ENCODE measurements around the gene THAP5. TPM values are rescaled to one million over a fixed set of nuclear protein-coding genes. Genes with fewer than 3 reads are reported as not detected.
"Not testable (repeated sequence)": the region's sequence is repeated elsewhere in the genome, so short reads cannot be mapped to it uniquely, and the experiment has no call there.

THAP5 gene
- total RNA-seq, 8 experiments from 2014 or later: 22.2 to 46.8 (median 29.4) TPM

DNA sequence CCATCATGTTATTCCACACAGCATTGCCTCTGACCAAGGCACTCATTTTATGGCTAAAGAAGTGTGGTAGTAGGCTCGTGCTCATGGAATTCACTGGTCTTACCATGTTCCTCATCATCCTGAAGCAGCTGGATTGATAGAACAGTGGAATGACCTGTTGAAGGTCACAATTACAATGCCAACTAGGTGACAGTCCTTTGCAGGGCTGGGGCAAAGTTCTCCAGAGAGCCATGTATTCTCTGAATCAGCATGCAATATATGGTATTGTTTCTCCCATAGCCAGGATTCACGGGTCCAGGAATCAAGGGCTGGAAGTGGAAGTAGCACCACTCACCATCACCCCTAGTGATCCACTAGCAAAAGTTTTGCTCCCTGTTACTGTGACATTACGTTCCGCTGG lies 30.8 kb downstream of the THAP5 start:
- in situ Hi-C loops (cut with MboI; ENCODE audit: low pct_unique_long_range_greater_than_20kb in 2 of 9, low sequenced_read_pairs in 9 of 9, unreplicated experiment in 9 of 9); H3K4me1 ChIP-seq (replicated peaks in 1 of 2); H3K4me3 ChIP-seq; ATAC-seq (replicated peaks in 6 of 8); H3K27ac ChIP-seq: not testable (repeated sequence)
- WGBS, 10 experiments: 50 to 100% (median 89%) methylated on average over 1 to 3 of the region's 4 CpGs; no CpG with 5 or more reads in 6 of the 10 experiments

DNA sequence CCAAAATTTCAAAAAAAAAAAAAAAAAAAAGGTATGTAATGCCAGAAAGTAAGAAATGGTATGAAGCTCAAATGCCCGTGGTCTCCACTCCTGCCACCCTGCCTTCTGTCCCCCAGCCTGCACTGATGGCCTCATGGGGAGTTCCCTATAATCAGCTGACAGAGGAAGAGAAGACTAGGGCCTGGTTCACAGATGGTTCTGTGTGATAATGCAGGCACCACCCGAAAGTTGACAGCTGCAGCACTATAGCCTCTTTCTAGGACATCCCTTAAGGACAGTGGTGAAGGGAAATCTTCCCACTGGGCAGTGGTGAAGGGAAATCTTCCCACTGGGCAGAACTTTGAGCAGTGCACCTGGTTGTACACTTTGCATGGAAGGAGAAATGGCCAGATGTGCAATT lies 31.3 kb downstream of the THAP5 start:
- H3K27ac ChIP-seq; H3K4me1 ChIP-seq (replicated peaks in 1 of 2); in situ Hi-C loops (cut with MboI; ENCODE audit: low pct_unique_long_range_greater_than_20kb in 2 of 9, low sequenced_read_pairs in 9 of 9, unreplicated experiment in 9 of 9); H3K4me3 ChIP-seq: not testable (repeated sequence)
- 0 to 94% (median 38%) methylated on average over 1 to 2 of the region's 2 CpGs; no CpG with 5 or more reads in 3 of the 10 experiments for WGBS, 10 experiments
- ATAC-seq (replicated peaks in 6 of 8): peak in 2 of 8 experiments; percentile 58 to 90

DNA sequence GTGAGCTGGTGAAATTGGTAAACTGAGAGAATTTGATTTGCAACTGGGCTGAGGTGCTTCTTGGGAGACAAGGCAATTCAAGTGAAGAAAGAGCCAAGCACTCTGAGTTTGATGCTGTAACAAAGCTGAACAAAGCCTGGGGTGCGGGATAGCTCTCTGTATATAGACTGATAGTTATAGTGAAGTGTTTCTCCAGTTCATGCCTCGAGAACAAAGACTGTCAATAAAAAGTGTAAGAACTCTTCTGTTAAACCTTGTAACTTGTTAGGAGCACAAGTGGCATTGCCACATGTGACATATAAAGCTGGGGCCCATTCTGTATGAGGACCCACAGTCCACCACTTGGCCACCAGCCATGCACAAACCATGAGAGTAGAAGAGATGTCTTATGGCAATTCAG lies 32.3 kb downstream of the THAP5 start:
- H3K27ac ChIP-seq: no peak overlapping the region
- H3K4me1 ChIP-seq (replicated peaks in 1 of 2): no peaks in the 10 kb centered on the region
- no peak overlapping the region for H3K4me3 ChIP-seq
- 50 to 94% (median 83%) methylated on average over 1 to 2 of the region's 2 CpGs; no CpG with 5 or more reads in 4 of the 10 experiments for WGBS, 10 experiments
- in situ Hi-C loops (cut with MboI; ENCODE audit: low pct_unique_long_range_greater_than_20kb in 2 of 9, low sequenced_read_pairs in 9 of 9, unreplicated experiment in 9 of 9): no loop called here
- ATAC-seq (replicated peaks in 6 of 8): no peak

DNA sequence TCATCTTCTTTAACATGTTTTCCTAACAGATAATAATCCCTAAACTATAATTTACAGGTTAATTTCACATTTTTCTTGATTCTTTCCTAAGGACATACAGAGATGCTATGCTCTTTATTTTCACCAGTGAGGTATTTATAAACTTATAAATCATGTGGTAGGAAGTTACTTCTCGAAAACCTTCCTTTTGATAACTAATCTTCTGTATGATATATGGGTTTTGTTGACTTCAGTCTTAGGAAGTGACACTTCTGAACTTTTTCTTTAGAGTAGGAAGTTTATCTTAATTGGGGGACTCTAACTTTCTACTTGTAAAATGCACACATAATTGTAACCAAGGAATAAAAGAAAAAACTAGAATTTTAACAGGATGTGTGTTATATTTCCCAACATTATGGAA lies 33.8 kb downstream of the THAP5 start:
- H3K4me1 ChIP-seq (replicated peaks in 1 of 2): no peaks in the 10 kb centered on the region
- no peak overlapping the region for H3K27ac ChIP-seq
- WGBS, 10 experiments: 25 to 100% (median 67%) methylated on average over 1 of the region's 1 CpG; no CpG with 5 or more reads in 1 of the 10 experiments
- H3K4me3 ChIP-seq: no peak overlapping the region
- no peak for ATAC-seq (replicated peaks in 6 of 8)
- in situ Hi-C loops (cut with MboI; ENCODE audit: low pct_unique_long_range_greater_than_20kb in 2 of 9, low sequenced_read_pairs in 9 of 9, unreplicated experiment in 9 of 9): no loop called here

DNA sequence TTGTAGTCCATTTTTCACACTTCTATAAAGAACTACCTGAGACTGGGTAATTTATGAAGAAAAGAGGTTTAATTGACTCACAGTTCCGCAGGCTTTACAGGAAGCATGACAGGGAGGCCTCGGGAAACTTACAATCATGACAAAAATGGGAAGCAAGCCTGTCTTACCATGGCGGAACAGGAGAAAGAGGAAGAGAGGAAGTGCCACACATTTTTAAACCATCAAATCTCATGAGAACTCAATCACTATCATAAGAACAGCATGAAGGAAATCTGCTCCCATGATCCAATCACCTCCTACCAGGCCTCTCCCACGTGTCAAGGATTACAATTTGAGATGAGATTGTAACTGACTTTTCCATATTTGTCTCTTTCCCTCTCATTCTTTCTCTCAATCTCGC lies 34.2 kb downstream of the THAP5 start:
- WGBS, 10 experiments: 46 to 100% (median 76%) methylated on average over 2 to 5 of the region's 5 CpGs
- H3K27ac ChIP-seq: no peak overlapping the region
- no peak for ATAC-seq (replicated peaks in 6 of 8)
- in situ Hi-C loops (cut with MboI; ENCODE audit: low pct_unique_long_range_greater_than_20kb in 2 of 9, low sequenced_read_pairs in 9 of 9, unreplicated experiment in 9 of 9): no loop called here
- no peaks in the 10 kb centered on the region for H3K4me1 ChIP-seq (replicated peaks in 1 of 2)
- H3K4me3 ChIP-seq: no peak overlapping the region

DNA sequence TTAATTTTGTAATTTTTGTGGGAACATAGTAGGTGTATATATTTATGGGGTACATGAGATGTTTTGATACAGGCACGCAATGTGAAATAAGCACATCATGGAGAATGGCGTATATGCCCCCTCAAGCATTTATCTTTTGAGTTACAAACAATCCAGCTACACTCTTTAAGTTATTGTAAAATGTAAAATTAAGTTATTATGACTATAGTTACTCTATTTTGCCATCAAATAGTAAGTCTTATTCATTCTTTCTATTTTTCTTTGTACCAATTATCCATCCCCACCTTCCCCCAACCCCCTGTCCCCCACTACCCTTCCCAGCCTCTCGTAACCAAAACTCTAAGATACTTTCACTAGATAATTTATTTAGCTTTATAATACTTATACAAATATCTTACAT lies 35.8 kb downstream of the THAP5 start:
- in situ Hi-C loops (cut with MboI; ENCODE audit: low pct_unique_long_range_greater_than_20kb in 2 of 9, low sequenced_read_pairs in 9 of 9, unreplicated experiment in 9 of 9): no loop called here
- ATAC-seq (replicated peaks in 6 of 8): no peak
- 75 to 100% (median 94%) methylated on average over 1 to 3 of the region's 3 CpGs; no CpG with 5 or more reads in 1 of the 10 experiments for WGBS, 10 experiments
- Histone ChIP-seq H3K27ac (no peak overlapping the region), H3K4me3 (no peak overlapping the region), H3K4me1 (replicated peaks in 1 of 2) (no peaks in the 10 kb centered on the region)

DNA sequence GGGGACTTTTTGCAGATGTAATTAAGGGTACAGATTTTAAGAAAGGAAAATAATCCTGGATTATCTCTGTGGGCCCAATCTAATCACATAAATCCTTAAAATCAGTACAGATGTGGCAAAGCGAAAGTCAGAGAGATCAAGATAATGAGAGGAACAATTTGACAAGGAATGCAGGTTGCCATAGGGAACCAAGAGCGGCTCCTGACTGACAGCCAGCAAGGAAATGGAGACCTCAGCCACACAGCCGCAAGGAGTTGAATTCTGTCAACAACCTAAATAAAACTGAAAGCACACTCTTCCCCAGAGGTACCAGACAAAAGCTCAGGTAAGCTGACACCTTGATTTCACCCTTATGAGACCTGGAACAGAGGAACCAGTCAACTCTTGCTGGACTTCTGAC lies 40.2 kb downstream of the THAP5 start:
- peaks cover 4 to 12% of the 10 kb centered on the region in 2 donors for H3K4me1 ChIP-seq (replicated peaks in 1 of 2)
- WGBS, 10 experiments: 72 to 100% (median 90%) methylated on average over 1 to 3 of the region's 3 CpGs; no CpG with 5 or more reads in 3 of the 10 experiments
- no peak overlapping the region for H3K27ac ChIP-seq
- H3K4me3 ChIP-seq: no peak overlapping the region
- no peak for ATAC-seq (replicated peaks in 6 of 8)
- in situ Hi-C loops (cut with MboI; ENCODE audit: low pct_unique_long_range_greater_than_20kb in 2 of 9, low sequenced_read_pairs in 9 of 9, unreplicated experiment in 9 of 9): no loop called here

DNA sequence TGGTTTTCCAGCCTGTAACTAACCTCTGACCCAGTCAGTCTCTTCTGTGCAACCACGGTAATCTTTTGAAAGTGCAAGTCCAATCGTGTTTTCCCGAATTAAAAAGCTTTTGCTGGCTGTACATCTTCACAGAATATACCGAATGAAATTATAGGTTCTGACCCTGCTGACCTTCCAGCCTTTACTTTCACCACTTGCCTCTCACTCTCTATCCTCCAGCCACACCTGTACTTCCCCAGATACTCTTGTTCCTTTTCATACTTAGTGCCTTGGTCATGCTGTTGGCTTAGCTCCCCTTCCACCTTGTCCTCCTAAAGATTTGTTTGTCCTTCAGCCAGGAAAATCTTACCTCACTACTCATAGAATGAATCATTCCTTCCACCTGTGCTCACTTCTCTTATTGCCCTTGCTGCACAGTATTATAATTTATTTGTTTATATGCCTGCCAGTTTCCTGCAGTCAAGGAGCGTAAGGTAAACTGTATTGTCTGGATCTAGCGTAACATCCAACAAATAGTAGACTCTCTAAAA lies 41.3 kb downstream of the THAP5 start:
- Histone ChIP-seq H3K4me3 (no peak overlapping the region), H3K4me1 (replicated peaks in 1 of 2) (peaks cover 12 to 21% of the 10 kb centered on the region in 2 donors), H3K27ac (no peak overlapping the region)
- no peak for ATAC-seq (replicated peaks in 6 of 8)
- in situ Hi-C loops (cut with MboI; ENCODE audit: low pct_unique_long_range_greater_than_20kb in 2 of 9, low sequenced_read_pairs in 9 of 9, unreplicated experiment in 9 of 9): no loop called here
- WGBS, 10 experiments: 81 to 100% (median 97%) methylated on average over 3 to 6 of the region's 6 CpGs

DNA sequence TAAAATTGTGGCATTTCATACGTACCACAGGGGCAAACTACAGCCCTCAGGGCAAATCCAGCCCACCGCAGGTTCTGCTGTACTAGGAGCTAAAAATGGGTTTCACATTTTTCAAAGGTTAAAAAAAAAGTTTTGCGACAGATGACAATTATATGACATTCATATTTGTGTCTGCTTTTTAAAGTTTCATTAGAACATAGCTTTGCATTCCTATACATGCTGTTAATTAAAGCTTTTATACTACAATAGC lies 42.8 kb downstream of the THAP5 start:
- 0 to 40% (median 0%) methylated on average over 1 to 3 of the region's 3 CpGs; no CpG with 5 or more reads in 3 of the 10 experiments for WGBS, 10 experiments
- peaks cover 14 to 23% of the 10 kb centered on the region in 2 donors for H3K4me1 ChIP-seq (replicated peaks in 1 of 2)
- ATAC-seq (replicated peaks in 6 of 8): no peak
- H3K27ac ChIP-seq: peak overlapping the region; percentile 73 to 85
- in situ Hi-C loops (cut with MboI; ENCODE audit: low pct_unique_long_range_greater_than_20kb in 2 of 9, low sequenced_read_pairs in 9 of 9, unreplicated experiment in 9 of 9): no loop called here
- peak overlapping the region; percentile 57 to 86 (median 76) for H3K4me3 ChIP-seq

DNA sequence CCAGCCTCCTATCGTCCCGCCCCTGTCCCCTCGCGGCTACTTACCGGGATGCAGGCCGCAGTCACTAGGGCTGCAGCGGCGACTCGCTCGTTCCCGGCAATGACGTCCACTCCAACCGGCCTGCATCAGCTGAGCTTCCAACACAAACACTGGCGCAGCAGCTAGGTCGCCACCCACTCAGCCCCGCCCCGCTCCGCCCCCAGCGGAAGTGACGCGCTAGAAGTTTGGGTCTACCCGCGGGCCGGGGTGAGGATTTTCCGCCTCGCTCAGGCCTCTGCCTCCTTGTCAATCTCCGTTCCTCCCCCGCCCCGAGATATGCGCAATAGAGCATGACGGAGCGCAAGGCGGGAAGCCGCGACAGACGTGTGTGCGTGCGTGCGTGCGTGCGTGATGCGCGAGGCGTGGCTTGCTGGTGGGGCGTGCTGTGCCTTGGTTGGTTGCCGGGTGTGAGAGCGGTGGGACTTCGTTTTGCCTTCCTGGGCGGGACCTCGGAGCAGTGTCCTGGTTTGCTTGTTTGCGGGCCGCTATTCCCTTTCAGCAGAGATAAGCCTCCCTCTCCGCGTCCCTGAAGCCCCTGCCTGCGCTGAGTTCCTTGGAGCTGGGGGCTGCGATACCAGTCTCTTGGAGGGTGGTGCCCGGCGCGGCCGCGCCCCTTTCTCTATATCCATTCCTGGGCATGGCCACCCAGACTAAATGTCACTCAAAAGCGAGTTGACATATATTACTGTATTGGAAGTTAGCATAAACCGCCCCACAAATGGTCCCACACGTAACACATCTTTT lies 43.3 kb downstream of the THAP5 start, which contains the start of gene PNPLA8:
Gene PNPLA8 (minus strand): TSS at position 151 of the 783 bp plus-strand sequence. CDS start 10,644 bp downstream, outside the sequence.
- in situ Hi-C loops (cut with MboI; ENCODE audit: low pct_unique_long_range_greater_than_20kb in 2 of 9, low sequenced_read_pairs in 9 of 9, unreplicated experiment in 9 of 9): no loop called here
- Histone ChIP-seq H3K4me1 (replicated peaks in 1 of 2) (peaks cover 14 to 23% of the 10 kb centered on the region in 2 donors), H3K4me3 (peak within 1 kb of the TSS; percentile 57 to 86 (median 76)), H3K27ac (peak within 1 kb of the TSS; percentile 88 to 91)
- peak; percentile 84 to 93 (median 90) for ATAC-seq (replicated peaks in 6 of 8)
- WGBS, 10 experiments: 0 to 1% (median 0%) methylated on average over 2 to 20 of the region's 64 CpGs; no CpG with 5 or more reads in 4 of the 10 experiments

DNA sequence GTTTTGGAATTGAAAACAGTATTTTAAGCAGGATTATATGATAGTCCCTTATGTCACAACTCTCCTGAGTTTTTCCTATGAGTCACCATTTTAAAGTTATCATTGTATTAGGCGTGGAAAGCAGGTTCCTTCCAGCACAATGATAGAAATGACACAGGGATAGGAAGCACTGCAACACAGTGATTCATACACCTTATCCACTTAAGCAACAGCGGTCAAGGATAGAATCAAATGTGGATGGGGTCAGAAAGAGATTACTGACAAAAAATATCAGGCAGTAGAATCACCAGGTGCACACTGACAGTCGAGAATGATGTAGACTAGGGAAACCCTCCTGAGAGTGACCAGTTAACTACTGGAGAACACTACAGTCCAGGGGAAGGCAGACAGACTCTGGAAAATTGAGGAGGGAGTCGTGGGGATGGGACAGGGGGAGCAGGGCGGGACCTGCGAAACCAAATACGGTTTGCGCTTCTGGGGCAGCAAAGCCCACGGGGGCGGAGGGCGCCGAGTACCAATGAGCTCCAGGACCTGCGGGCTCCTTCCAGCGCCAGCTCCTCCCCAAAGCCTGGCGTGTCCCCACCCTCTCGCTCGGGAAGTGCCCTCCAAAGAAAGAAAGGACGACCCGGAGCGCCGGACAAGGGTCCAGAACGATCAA lies 44.0 kb downstream of the THAP5 start:
- peak; percentile 45 to 75 (median 52) for ATAC-seq (replicated peaks in 6 of 8)
- Histone ChIP-seq H3K27ac (peak overlapping the region; percentile 88 to 91), H3K4me3 (peak overlapping the region; percentile 57 to 86 (median 76)), H3K4me1 (replicated peaks in 1 of 2) (peaks cover 14 to 23% of the 10 kb centered on the region in 2 donors)
- in situ Hi-C loops (cut with MboI; ENCODE audit: low pct_unique_long_range_greater_than_20kb in 2 of 9, low sequenced_read_pairs in 9 of 9, unreplicated experiment in 9 of 9): no loop called here
- 0% methylated on average over 1 to 8 of the region's 22 CpGs; no CpG with 5 or more reads in 3 of the 10 experiments for WGBS, 10 experiments

DNA sequence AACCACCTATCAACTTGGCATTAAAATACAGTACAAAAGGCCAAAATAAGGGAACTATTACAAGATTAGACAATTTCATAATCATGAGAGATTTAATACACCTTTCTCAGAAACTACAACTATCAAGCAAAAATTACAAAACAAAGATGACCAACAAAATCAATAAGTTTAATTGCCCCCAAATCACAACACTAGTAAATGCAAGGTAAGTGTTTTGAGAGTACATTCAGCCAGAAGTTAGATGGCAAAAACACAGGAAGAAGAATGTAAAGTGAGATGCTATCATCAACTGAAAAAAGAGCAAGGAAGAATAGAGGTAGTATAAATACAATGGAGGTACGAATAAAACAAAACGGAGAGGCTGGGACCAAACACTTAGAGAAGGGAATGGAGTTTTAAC lies 46.7 kb downstream of the THAP5 start:
- WGBS, 10 experiments: 81 to 100% (median 89%) methylated on average over 1 to 2 of the region's 2 CpGs; no CpG with 5 or more reads in 2 of the 10 experiments
- in situ Hi-C loops (cut with MboI; ENCODE audit: low pct_unique_long_range_greater_than_20kb in 2 of 9, low sequenced_read_pairs in 9 of 9, unreplicated experiment in 9 of 9): no loop called here
- H3K4me1 ChIP-seq (replicated peaks in 1 of 2): peaks cover 14 to 23% of the 10 kb centered on the region in 2 donors
- no peak for ATAC-seq (replicated peaks in 6 of 8)
- H3K27ac ChIP-seq: no peak overlapping the region
- H3K4me3 ChIP-seq: no peak overlapping the region

DNA sequence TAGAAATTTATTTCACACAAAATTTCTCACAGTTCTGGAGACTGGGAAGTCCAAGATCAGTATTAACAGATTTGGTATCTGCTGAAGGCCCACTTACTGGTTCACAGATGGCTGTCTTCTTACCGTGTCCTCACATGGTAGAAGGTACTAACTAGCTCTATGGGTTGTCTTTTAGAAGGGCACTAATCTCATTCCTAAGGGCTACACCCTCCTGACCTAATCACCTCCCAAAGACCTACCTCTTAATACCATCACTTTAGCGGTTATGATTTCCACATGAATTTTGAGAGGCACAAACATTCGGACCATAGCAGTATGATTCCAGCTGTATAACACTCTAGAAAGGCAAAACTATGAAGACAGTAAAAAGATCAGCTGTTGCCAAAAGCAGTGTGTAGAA lies 51.6 kb downstream of the THAP5 start:
- H3K4me1 ChIP-seq (replicated peaks in 1 of 2): peaks cover 0 to 2% of the 10 kb centered on the region in 2 donors
- 86 to 100% (median 92%) methylated on average over 1 to 3 of the region's 3 CpGs; no CpG with 5 or more reads in 2 of the 10 experiments for WGBS, 10 experiments
- in situ Hi-C loops (cut with MboI; ENCODE audit: low pct_unique_long_range_greater_than_20kb in 2 of 9, low sequenced_read_pairs in 9 of 9, unreplicated experiment in 9 of 9): no loop called here
- ATAC-seq (replicated peaks in 6 of 8): no peak
- H3K4me3 ChIP-seq: no peak overlapping the region
- no peak overlapping the region for H3K27ac ChIP-seq
